DMS153 treated with DMSO at 0.1 percent for 48 hours (cell line): ENCODE data around the gene GRPR.
"Not testable (repeated sequence)": the region's sequence is repeated elsewhere in the genome, so short reads cannot be mapped to it uniquely, and the experiment has no call there.

ENCODE experiments used
- DNase-seq: peaks from one replicate; lab custom pipeline; 2025; ENCODE audit not compliant: unreplicated experiment; lab: John Stamatoyannopoulos, UW

The GRPR gene

GRCh38 chrX:16177260-16177659, 53.9 kb downstream of the GRPR start:
- DNase-seq = no peak

- DNase-seq = not testable (repeated sequence)
Observed at GRCh38 chrX:16183843-16184242, 60.5 kb downstream of the GRPR start.

- no peak for DNase-seq
Observed at GRCh38 chrX:16185725-16186136, 62.4 kb downstream of the GRPR start.

- DNase-seq = no peak
Observed at GRCh38 chrX:16186380-16187007, 63.1 kb downstream of the GRPR start.

GRCh38 chrX:16187024-16187760, 63.8 kb downstream of the GRPR start:
- DNase-seq = no peak

GRCh38 chrX:16188687-16189086, 65.3 kb downstream of the GRPR start:
- DNase-seq = no peak

GRCh38 chrX:16191605-16192004, 68.2 kb downstream of the GRPR start:
- DNase-seq = no peak

GRCh38 chrX:16196829-16197228, 73.5 kb downstream of the GRPR start:
- DNase-seq = no peak

GRCh38 chrX:16199343-16199742, 76.0 kb downstream of the GRPR start:
- DNase-seq = no peak

- no peak for DNase-seq
Observed at GRCh38 chrX:16202943-16203342, 79.6 kb downstream of the GRPR start.
